Ecto neural progenitor cell (in vitro differentiated cells): Measurements from ENCODE around the gene RAPGEF6.
A peak's percentile ranks its signal among the peaks of the same experiment; 100 is the strongest.
"Not testable (repeated sequence)": the region's sequence is repeated elsewhere in the genome, so short reads cannot be mapped to it uniquely, and the experiment has no call there.

Experiments used
- DNase-seq: peaks from one replicate; pipeline ENCODE4 v3.0.0-alpha.2; 2018; ENCODE audit warnings: low spot score

RAPGEF6 gene

GRCh38 chr5:131634996-131635683 lies at the start of gene RAPGEF6:
Gene RAPGEF6 (minus strand): TSS chr5:131635229. CDS start chr5:131635030, 199 bp downstream.
- peak; percentile 91 for DNase-seq

- no peak for DNase-seq
Observed at GRCh38 chr5:131684595-131684994, 49.6 kb upstream of the RAPGEF6 start.

GRCh38 chr5:131684051-131684450 lies 49.0 kb upstream of the RAPGEF6 start:
- DNase-seq = no peak

GRCh38 chr5:131682826-131683225 lies 47.8 kb upstream of the RAPGEF6 start:
- DNase-seq = no peak

GRCh38 chr5:131682175-131682574 lies 47.1 kb upstream of the RAPGEF6 start:
- DNase-seq = no peak

GRCh38 chr5:131679911-131680310 lies 44.9 kb upstream of the RAPGEF6 start:
- no peak for DNase-seq

- DNase-seq = not testable (repeated sequence)
Observed at GRCh38 chr5:131678273-131678672, 43.2 kb upstream of the RAPGEF6 start.

- DNase-seq = no peak
Observed at GRCh38 chr5:131677115-131677514, 42.1 kb upstream of the RAPGEF6 start.

GRCh38 chr5:131672776-131673175 lies 37.7 kb upstream of the RAPGEF6 start:
- no peak for DNase-seq

GRCh38 chr5:131671994-131672655 lies 37.1 kb upstream of the RAPGEF6 start:
- DNase-seq = no peak

GRCh38 chr5:131671409-131671808 lies 36.4 kb upstream of the RAPGEF6 start:
- DNase-seq = no peak

GRCh38 chr5:131664929-131665328 lies 29.9 kb upstream of the RAPGEF6 start:
- no peak for DNase-seq

- no peak for DNase-seq
Observed at GRCh38 chr5:131661933-131662332, 26.9 kb upstream of the RAPGEF6 start.

- no peak for DNase-seq
Observed at GRCh38 chr5:131659841-131660240, 24.8 kb upstream of the RAPGEF6 start.

- no peak for DNase-seq
Observed at GRCh38 chr5:131659290-131659689, 24.3 kb upstream of the RAPGEF6 start.

- no peak for DNase-seq
Observed at GRCh38 chr5:131654776-131655175, 19.7 kb upstream of the RAPGEF6 start.

GRCh38 chr5:131654309-131654708 lies 19.3 kb upstream of the RAPGEF6 start:
- no peak for DNase-seq

- DNase-seq = no peak
Observed at GRCh38 chr5:131649161-131649560, 14.1 kb upstream of the RAPGEF6 start.

- no peak for DNase-seq
Observed at GRCh38 chr5:131647048-131647769, 12.2 kb upstream of the RAPGEF6 start.

GRCh38 chr5:131644822-131645221 lies 9.8 kb upstream of the RAPGEF6 start:
- DNase-seq = no peak

- DNase-seq = no peak
Observed at GRCh38 chr5:131644370-131644769, 9.3 kb upstream of the RAPGEF6 start.

GRCh38 chr5:131641494-131641893 lies 6.5 kb upstream of the RAPGEF6 start:
- no peak for DNase-seq
